Activated T-cell treated with anti-CD3 and anti-CD28 coated beads for 1 hour (primary cell): Measurements from ENCODE around the gene BTBD3.

ENCODE experiments used
- DNase-seq: peaks from one replicate; pipeline ENCODE4 v3.0.0-alpha.2; 2020; ENCODE audit warnings: low read depth

Gene BTBD3

DNA sequence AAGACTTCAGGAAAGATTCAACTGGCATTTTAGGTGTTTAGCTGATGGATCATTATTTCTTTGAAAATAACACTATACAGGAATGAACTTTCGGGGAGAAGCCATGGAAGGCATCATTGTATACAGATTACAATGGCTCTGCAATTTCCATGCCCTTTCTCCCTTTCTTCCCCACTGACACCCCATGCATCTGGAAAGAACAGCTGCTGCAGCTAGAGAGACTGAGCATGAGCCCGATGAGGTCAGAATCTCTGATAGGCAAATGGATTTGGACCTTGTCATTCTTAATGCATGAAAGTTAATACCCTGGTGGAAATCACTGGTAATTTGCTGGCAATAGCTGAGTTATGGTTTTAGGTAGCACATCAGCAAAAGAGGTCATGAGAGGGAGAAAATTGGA lies 54.8 kb downstream of the BTBD3 start:
- DNase-seq: no peak
